Stimulated activated CD8-positive, alpha-beta memory T cell treated with anti-CD3 and anti-CD28 coated beads, Interleukin-12 subunit alpha, Interleukin-12 subunit beta, amount 100 ng/mL, for 1 hour (primary cell): ENCODE measurements around the gene MICALL1.
"Not testable (repeated sequence)": the region's sequence is repeated elsewhere in the genome, so short reads cannot be mapped to it uniquely, and the experiment has no call there.

ENCODE experiments used
- DNase-seq: peaks from one replicate; pipeline ENCODE4 v3.0.0-alpha.2; 2020; ENCODE audit warnings: low read depth

MICALL1 gene

DNA sequence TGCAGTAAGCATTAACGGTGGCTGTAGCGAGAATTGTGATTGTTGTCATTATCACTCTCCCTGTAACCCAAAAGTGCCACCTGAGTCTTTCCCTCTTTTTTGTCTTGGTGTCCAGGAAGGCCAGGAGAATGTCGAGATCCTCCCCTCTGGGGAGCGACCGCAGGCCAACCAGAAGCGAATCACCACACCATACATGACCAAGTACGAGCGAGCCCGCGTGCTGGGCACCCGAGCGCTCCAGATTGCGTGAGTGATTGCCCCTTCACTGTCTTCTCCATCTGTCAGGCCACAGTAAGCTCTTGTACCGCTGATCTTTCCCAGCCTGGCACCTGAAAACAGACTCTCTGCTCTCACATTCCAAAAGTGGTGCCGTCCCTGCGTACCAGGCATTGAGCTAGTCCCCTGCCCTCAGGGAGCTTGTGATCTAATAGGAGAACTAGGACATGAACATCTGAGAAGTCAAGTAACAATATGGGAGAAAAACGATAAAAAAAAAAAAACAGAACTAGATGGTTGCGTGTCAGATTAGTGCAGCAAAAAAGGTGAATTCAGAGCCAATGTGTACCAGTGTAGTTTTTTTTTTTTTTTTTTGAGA is 53.2 kb downstream of the MICALL1 start:
- DNase-seq = no peak

DNA sequence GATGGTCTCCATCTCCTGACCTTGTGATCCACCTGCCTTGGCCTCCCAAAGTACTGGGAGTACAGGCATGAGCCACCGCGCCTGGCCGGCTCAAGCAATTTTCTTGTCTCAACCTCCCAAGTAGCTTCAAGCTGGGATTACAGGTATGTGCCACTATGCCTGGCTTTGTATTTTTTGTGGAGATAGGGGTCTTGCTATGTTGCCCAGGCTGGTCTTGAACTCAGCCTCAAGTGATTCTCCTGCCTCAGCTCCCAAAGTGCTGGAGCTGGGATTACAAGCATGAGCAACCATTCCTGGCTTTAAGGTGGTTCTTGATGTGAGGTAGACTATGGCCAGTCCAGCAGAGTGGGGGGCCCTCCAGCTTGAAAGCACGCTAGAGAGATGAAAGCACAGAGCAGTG is 55.0 kb downstream of the MICALL1 start:
- no peak for DNase-seq

DNA sequence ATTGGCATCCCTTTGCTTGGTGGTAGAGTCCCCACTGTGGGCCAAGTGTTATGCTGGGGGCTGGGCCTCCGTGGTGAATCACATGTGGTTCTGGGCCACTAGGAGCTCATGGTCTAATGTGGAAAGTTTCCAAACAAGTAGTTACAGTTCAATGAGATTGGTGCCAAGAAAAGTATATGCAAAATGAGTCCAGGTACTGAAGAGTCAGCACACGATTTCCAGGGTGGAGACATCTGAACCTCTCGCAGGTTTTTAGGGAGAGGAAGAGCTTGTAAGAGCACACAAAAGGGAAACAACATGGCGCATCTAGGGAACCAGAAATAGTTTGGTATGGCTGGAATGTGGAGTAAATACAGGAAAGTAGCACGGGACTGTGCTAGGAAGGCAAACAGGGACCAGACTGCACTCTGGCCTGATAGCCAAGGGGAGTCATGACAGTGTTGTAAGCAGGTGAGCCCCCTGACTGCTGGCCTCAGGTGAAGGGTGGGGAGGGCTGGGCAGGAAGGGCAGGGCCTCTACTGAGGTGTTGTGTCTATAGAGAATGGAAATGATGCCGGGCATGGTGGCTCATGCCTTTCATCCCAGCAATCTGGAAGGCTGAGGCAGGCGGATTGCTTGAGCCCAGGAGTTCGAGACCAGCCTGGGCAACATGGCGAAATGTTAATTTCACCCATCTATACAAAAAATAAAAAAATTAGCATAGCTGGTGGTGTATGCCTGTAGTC is 60.0 kb downstream of the MICALL1 start:
- DNase-seq = no peak

DNA sequence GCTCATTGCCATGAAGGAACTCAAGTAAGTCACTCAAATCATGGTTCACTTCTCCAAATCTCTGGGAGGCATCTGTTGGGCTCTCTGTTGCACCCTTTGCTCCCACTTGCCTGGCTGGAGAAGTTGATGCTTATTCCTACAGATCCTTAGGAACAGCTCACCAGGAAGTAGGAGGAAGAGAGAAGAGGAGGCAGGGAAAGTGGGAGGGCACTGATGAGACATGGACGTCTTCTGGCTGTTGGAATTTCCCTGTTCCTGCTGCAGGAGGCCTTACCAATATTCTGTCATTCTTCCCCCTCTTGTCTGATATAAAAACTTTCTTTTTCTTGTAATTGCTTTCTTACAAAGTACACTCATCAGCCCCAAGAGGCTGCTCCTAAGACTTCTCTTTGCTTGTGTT is 61.0 kb downstream of the MICALL1 start:
- DNase-seq = no peak

DNA sequence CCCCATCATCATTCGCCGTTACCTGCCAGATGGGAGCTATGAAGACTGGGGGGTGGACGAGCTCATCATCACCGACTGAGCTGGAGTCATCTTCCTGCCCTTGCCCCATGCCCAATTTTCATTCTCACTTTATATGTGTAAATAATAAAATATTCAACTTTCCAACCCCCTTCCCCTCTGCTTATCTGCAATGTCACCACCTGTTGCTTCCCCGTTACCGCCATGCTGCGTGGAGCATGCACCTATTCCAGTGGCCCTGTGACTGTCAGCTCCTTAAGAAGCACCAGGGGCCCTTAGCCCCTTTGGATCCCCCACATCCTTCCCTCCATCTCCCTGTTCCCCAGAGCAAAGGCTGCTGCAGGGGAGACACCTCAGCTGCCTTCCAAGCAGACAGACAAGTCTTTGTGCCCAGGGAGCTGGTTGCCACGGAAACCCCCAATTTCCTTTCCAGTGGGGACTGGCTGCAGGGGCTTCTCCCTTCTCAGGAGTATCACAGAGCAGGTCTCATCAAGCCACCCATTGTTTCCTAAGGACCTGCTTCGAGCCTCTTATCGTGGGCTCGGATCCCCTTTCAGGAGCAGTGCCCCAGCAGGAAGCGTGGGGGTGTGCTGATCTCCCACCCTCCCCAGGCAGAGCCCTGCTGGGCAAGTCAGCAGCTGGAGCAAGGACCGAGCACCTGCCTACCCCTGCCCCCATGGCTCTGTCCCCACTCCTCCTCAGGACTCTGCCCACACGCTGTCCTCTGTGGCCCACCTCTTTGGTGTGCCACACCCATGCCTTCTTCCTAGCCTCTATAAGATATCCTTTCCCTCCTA is 61.7 kb downstream of the MICALL1 start:
- no peak for DNase-seq

DNA sequence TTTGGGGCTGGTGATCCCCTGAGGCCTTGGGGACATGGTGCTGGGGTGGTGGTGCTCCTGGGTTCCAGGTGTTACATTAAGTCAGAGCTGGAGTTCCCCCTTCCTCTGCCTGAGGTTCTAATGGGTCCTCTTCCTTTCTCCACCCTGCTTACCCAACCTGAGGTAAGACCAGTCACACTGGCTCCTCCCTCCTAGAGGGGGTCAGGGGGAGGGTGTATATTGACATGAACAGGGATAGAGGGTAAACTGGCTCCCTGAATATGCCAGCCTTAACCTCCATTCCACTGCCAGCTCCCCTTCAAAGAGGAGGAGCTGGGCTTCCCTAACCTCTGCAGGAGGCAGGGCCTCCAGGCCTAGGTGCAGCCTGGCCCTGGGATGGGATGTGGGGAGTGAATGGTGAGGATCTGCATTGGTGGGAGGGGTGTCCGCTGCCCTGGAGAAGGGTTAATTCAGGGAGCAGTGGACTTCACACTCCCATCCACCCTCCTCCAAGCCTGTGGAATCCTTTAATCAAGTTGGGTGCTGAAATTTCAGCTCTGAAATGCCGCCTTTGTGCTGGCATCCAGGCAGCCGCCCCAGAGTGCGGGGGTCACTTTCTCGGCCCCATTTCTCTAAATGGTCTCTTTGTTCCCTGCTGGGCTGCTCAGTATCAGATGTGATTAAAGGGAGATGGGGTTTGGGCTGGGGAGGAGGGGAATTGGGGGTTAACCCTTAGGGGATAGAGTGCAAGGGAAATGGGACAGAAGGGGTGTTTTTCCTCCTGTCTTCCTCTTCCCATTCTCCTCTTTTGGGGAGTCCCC is 62.6 kb downstream of the MICALL1 start:
- DNase-seq = no peak

DNA sequence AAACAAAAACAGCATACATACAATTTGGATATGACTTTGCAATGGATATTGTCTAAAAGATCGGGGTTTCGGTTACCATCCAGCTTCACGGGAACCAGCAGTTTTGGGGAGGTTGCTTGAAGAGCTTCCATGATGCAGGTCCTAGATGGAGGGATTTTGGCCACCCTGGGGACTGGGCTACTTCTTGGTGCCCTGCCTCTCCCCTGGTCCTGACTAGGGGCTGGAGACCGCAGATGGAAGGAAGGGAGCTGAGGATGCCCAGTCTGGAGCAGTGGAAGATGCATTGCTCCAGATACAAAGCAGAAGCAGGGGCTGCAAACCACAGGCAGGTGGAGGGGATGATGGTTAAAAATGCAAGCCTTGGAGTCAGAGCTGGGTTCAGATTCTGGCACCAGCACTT is 64.8 kb downstream of the MICALL1 start:
- DNase-seq = no peak

DNA sequence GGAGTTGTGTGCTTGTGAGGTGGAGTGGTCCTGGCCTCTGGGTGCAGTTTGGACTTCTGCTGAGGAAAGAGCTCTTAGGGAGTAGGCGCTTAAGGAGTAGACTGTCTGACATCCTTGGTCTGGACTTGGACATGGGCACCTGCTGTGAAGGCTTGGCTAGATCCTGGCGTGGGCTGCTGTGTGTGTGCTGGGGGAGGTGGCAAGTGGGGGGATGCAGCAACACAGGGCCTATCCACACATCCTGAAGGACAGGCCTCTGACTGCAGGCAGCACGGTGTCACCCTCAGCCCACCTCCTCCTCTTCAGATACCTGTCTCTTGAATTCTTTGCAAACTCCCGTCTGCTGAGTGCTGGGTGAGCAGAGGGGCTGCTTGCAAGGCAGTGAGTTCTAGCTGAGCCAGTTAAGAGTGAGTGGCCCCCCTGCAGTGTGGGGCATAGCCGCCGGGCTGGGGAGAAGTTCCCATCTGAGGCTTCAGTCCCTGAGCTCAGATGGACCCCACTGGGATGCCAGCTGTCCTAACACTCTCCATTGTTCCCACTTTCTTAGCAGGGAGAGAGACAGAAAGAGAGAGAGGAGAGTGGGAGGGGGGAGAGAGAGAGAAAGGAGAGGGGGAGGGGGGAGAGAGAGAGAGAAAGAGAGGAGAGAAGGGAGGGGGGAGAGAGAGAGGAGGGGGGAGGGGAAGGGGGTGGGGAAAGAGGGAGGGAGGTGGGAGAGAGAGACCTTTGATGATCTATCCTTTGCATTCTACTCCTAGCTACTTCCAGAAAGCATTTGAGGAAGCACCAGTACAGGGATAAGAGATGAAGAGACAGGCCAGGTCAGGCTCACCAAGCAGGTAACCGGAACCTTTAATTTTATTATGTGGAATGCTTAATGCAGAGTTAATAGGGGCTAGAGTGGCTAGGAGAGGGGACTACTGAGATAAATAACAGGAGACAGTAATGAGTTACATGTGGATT is 65.7 kb downstream of the MICALL1 start:
- no peak for DNase-seq

DNA sequence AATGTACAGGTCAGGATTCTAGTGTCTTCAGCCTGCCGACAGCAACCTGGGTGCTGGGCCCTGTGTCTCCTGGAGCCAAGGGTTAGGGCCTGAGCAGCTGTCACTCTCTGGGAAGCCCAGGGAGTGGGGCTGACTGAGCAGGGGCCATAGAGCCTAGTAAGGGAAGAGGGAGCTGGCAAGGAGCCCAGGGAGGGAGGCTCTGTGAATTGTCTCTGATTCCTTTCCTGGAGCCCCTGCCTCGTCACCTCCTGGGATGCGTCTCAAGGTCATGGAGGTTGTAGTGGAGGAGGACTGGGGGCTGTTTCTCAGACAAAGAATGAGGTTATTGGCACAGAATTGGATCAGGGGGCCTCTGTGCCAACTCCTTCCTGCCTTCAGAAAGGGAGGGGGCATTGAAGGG is 66.4 kb downstream of the MICALL1 start:
- no peak for DNase-seq

DNA sequence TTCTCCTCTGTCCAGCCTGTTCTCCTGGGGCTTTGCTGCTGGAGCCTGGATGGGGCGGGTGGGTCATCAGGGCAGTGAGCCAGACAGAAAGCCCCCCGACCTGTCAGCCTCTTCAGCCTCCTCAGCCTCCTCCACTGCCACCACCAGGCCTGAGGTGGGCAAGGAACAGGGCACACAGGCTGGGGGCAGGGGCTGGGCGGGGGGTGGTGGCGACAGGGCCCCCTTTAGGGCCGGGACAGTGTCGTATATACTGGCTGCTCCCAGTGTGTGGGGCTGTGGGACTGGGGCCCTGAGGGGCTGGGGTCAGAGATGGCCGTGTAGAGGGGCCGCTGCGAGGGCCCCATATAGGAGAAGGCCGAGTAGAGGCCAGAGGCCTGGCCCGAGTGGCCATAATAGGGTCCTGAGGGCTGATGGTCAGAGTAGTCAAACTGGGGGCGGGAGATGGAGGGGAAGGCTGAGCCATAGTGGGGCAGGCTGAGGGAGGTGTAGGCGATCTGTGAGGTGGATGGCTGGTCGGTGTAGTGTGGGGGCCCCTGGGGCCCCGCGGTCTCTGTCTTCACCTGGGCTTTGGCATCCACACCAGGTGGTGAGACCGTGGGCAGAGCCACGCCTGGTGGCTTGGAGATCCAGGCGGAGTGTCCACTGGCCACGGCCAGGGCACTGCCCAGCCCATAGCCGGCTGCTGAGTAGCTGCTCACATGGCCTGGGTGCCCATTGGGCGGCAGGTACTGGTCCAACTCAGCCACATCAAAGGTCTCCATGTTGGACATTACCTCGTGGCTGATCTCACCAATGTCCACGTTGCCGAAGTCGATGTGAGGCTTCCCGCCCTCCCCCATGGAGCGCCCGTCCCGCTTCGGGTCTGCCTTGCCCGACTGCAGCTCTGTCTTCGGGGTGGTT is 67.4 kb downstream of the MICALL1 start:
- no peak for DNase-seq

DNA sequence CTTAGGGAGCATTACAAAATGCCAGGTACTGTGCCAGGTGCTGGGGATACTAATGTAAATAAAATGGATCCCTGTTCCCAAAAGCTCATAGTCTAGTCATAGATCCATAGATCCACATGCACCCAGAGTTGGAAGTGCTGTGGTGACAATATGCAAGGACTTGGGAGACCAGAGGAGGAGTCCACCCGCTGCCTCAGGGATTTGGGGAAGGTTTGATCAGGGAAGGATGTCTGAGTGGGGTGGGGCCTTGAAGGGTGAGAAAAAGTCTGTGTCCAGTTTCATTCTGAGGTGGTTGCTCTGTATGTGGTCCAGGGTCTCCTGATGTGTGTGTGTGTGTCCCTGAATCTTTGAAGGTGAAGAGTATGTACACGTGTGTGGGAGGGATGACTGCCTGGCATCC is 69.1 kb downstream of the MICALL1 start:
- DNase-seq = no peak

DNA sequence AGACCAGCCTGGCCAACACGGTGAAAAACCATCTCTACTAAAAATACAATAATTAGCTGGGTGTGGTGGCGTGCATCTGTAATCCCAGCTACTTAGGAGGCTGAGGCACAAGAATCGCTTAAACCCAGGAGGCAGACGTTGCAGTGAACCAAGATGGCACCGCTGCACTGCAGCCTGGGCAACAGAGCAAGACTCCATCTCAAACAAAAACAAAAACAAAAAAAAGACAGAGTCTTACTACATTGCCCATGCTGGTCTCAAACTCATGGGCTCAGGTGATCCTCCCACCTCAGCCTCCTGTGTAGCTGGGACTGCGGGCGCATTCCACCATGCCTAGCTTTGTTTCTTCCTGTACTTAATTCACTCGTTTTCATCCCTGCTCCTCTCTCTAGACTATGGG is 69.9 kb downstream of the MICALL1 start:
- DNase-seq = not testable (repeated sequence)

DNA sequence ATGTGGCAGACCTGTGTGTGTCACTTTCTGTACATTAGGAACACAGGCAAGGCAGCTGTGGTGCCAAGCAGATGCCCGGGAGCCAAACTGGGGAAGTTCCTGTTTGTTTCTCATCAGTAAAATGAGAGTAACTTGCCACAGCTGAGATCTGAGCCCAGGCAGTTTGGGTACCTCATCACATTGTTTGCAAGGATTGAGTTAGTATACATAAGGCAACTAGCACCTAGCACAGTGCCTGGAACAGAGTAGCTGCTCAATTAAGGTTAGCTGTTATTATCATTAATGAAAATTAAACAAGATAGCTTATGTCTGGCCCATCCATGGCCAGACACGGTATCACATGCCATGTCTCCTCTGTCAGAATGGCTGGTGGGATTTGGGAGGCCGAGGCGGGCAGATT is 70.5 kb downstream of the MICALL1 start:
- no peak for DNase-seq

DNA sequence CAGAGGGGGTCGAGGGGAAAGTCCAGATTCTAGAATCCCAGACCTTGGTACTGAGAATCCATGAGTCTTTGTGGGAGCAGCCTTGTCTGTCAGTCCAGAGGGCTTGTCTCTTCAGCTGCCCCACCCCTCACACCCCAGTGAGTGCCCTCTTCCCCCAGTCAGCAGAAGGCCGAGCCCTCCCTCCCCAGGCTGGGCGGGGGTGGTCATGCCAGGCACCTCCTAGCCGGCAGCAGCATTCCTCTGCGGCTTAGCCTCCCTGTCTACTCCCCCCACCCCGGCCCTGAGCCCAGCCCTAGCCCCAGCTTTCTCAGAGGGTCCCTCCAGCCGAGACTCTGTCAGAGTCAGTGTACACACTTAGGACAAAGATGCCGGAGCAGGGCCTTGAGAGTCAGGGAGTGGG is 73.7 kb downstream of the MICALL1 start:
- DNase-seq = no peak

DNA sequence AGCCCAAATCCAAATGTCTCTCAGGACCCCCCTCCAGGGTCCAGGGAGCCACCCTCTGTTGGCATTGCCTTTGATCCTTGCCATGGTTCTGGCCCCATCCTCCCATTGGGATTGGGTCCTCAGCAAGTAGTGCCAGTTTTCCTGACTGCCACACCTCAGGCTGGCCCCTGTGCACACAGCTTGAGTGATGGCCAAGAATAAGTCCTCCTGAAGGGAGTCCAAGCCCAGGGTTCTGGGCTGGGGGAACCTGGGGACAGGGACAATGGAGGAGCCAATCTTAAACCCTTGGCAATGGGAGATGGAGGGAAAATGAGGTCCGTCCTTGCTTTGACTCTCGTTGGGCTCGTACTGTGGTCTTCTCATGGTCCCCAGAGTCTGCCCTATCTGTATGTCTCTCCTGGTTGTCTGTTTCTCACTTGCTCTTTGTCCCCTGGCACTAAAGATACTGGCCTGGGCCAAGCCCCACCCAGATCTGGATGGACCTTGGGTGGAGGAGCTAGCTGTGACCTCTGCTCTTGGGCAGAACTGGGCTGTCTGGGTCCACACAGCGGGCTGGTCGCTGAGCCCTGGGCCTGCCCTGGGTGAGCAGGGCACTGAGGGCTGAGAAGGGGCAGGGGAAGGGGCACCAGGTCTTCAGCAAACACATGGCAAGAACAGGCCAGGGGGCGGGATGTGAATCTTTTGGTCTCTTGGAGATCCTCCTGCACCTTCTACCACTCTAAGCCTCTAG is 75.3 kb downstream of the MICALL1 start:
- no peak for DNase-seq

DNA sequence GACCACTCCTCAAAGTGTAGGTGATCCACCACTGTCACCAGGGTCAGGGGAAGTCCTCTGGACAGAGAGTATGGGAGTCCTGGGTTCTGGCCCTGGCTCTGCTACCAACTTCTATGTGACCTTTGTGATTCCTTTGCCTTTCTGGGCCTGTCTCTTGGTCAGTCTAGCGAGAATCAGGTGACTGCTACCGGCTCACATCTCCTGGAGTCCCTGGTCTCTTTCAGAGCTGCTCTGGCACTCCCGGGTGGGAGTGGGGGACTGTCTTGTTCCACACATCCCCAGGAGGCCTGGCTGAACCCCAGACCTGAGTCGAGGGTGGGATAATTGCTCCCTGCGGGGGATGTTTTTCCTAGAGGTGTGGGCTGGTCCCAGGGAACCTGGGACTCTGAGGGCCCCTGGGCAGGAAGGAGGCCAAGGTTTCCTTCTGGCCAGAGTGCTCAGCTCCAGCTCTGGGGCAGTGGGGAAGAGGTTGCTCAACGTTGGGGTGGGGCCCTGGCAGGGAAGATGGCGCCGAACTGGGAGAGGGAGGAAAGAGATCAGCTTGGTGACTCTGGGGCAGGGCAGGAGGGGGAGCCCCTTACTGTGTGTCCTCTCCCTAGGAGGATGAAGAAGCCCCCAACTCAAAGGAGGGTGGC is 76.2 kb downstream of the MICALL1 start:
- no peak for DNase-seq

DNA sequence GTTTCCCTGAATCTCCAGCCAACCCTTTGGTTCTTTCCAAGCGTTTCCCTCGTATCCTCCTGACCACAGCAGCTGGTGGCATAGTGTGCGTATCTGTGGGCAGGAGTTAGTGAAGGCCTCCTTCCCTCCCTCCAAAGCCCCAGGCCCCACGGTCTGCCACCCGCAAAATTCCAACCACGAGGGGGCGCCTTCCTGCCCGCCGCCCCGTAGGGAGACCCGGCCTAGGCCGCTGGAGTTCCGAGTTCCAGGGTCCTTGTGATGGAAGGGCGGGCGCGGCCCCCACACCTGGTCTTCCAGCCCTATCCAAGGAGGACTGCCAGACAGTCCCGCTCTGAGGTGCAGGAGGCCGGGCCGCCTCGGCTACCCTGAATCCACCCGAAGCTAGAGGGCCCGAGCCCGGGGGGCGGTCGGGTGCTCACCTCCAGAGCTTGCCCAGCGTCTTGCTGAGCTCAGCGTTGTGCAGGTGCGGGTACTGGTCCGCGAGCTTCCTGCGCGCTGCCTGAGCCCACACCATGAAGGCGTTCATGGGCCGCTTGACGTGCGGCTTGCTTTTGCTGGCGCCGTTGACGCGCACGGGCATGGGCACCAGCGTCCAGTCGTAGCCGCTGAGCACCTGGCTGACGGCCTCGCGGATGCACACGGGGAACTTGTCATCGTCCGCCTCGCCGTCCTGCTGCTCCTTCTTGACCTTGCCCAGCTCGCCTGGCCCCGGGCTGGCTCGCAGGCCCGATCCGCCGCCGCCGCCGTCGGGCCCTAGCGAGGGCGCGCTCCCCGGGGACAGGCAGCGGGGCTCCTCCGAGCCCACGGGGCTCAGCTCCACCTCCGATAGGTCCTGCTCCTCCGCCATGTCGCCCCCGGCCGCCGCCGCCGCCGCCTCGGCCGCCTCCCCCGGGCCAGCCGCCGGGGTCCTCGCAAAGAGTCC is 77.1 kb downstream of the MICALL1 start:
- no peak for DNase-seq
